Neural cell (in vitro differentiated cells): ENCODE data around the gene SLC4A8. TPM values are rescaled to one million over a fixed set of nuclear protein-coding genes. Genes with fewer than 3 reads are reported as not detected.

Experiments used
- H2AFZ ChIP-seq: fragments of 200-600, 300-800 bp; sonication (generic), shearing (Covaris generic); 2 replicates; pipeline ENCODE4 v1.6.0; 2014; ENCODE audit warnings: low read depth, mild to moderate bottlenecking, antibody characterized with exemption, low read length, moderate library complexity
- H3F3A ChIP-seq: fragments of 200-600 bp; shearing (Covaris generic); 2 replicates; pipeline ENCODE4 v1.6.1; 2016; ENCODE audit warnings: mild to moderate bottlenecking, moderate library complexity, mixed read lengths, antibody characterized with exemption, low read length; ENCODE audit not compliant: insufficient read depth, poor library complexity, severe bottlenecking
- H3K27ac ChIP-seq: fragments of 200-600, 300-800 bp; sonication (generic), shearing (Covaris generic); 2 replicates; pipeline ENCODE4 v1.5.1; 2014; ENCODE audit warnings: mild to moderate bottlenecking, low read length, moderate library complexity
- H3K27me3 ChIP-seq: fragments of 300-800, 200-600 bp; sonication (generic), shearing (Covaris generic); 2 replicates; pipeline ENCODE4 v1.6.0; 2014; ENCODE audit warnings: mild to moderate bottlenecking, low read depth, low read length, moderate library complexity; ENCODE audit not compliant: insufficient read depth
- H3K36me3 ChIP-seq: fragments of 300-800, 200-600 bp; sonication (generic), shearing (Covaris generic); 2 replicates; pipeline ENCODE4 v1.5.1; 2014; ENCODE audit warnings: mild to moderate bottlenecking, antibody characterized with exemption, low read length, moderate library complexity; ENCODE audit not compliant: insufficient read depth
- H3K4me2 ChIP-seq: fragments of 300-800, 200-600 bp; sonication (generic), shearing (Covaris generic); 2 replicates; pipeline ENCODE4 v1.6.0; 2014; ENCODE audit warnings: mild to moderate bottlenecking, low read length
- H3K4me3 ChIP-seq: fragments of 300-800, 200-600 bp; sonication (generic), shearing (Covaris generic); 2 replicates; pipeline ENCODE4 v1.5.1; 2014; ENCODE audit warnings: mild to moderate bottlenecking, low read length, moderate library complexity
- H3K79me2 ChIP-seq: fragments of 200-600 bp; shearing (Covaris generic); replicated peaks from 2 replicates; pipeline ENCODE4 v1.6.0; 2014; ENCODE audit warnings: mild to moderate bottlenecking, low read length, moderate library complexity; ENCODE audit not compliant: insufficient read depth
- H3K9ac ChIP-seq: fragments of 300-800, 200-600 bp; sonication (generic), shearing (Covaris generic); 2 replicates; pipeline ENCODE4 v1.6.1; 2016; ENCODE audit warnings: mild to moderate bottlenecking, low read length, mixed read lengths
- H3K9me2 ChIP-seq: fragments of 200-600 bp; shearing (Covaris generic); 2 replicates; pipeline ENCODE4 v1.6.1; 2016; ENCODE audit warnings: mild to moderate bottlenecking, low read length, mixed read lengths; ENCODE audit not compliant: insufficient read depth
- H3K9me3 ChIP-seq: fragments of 200-600, 300-800 bp; sonication (generic), shearing (Covaris generic); 2 replicates; pipeline ENCODE4 v1.6.1; 2016; ENCODE audit warnings: mild to moderate bottlenecking, mixed run types, low read length, moderate library complexity, mixed read lengths
- H4K20me1 ChIP-seq: fragments of 200-600 bp; shearing (Covaris generic); 2 replicates; pipeline ENCODE4 v1.6.1; 2016; ENCODE audit warnings: mild to moderate bottlenecking, mixed run types; ENCODE audit not compliant: insufficient read depth
- CTCF ChIP-seq: fragments of 450-650 bp; IDR thresholded peaks from 2 replicates; pipeline ENCODE4 v1.5.1; 2014; ENCODE audit warnings: antibody characterized with exemption, mild to moderate bottlenecking, moderate library complexity; ENCODE audit not compliant: poor library complexity, severe bottlenecking
- EP300 ChIP-seq: fragments of 450-650 bp; conservative IDR thresholded peaks from 2 replicates; pipeline ENCODE4 v1.6.1; 2014; ENCODE audit warnings: antibody characterized with exemption, mild to moderate bottlenecking, moderate library complexity; ENCODE audit not compliant: poor library complexity, severe bottlenecking
- EZH2 ChIP-seq: fragments of 200-600, 300-800 bp; shearing (Covaris generic), sonication (generic); IDR thresholded peaks from 2 replicates; pipeline ENCODE4 v1.6.1; 2014; ENCODE audit warnings: antibody characterized with exemption, low read length, borderline replicate concordance, mild to moderate bottlenecking; ENCODE audit not compliant: insufficient read depth, poor library complexity, severe bottlenecking
- MXI1 ChIP-seq: fragments of 450-650 bp; conservative IDR thresholded peaks from 2 replicates; pipeline ENCODE4 v1.6.1; 2014; ENCODE audit warnings: antibody characterized with exemption, mild to moderate bottlenecking; ENCODE audit not compliant: poor library complexity, severe bottlenecking
- POLR2AphosphoS5 ChIP-seq: IDR thresholded peaks from 2 replicates; pipeline ENCODE4 v1.6.1; 2012
- RAD21 ChIP-seq: fragments of 450-650 bp; conservative IDR thresholded peaks from 2 replicates; pipeline ENCODE4 v1.6.1; 2014; ENCODE audit warnings: antibody characterized with exemption, mild to moderate bottlenecking, moderate library complexity
- REST ChIP-seq: IDR thresholded peaks from 2 replicates; pipeline ENCODE4 v1.6.1; 2012; ENCODE audit warnings: borderline replicate concordance
- SMC3 ChIP-seq: fragments of 450-650 bp; conservative IDR thresholded peaks from 2 replicates; pipeline ENCODE4 v1.6.1; 2014; ENCODE audit warnings: antibody characterized with exemption, mild to moderate bottlenecking, moderate library complexity; ENCODE audit not compliant: poor library complexity
- TAF1 ChIP-seq: IDR thresholded peaks from 2 replicates; pipeline ENCODE4 v1.6.1; 2012; ENCODE audit warnings: low read depth
- polyA plus RNA-seq: library from polyadenylated mRNA; depleted of rRNA; stranded (reverse); fragments of >200 nt; gene quantifications from 2 replicates; pipeline ENCODE4 v1.2.3, GENCODE V29; 2014

Gene SLC4A8
- polyA plus RNA-seq, 1 donor from 2014 or later = 37.8 TPM

GRCh38 chr12:51529651-51529970, 105.0 kb downstream of the SLC4A8 start:
- no peaks in the 10 kb centered on the region for H3F3A ChIP-seq
- H3K27me3 ChIP-seq = no peaks in the 10 kb centered on the region
- no peak overlapping the region for H3K9ac ChIP-seq
- H3K36me3 ChIP-seq = no peaks in the 10 kb centered on the region
- H3K9me3 ChIP-seq = no peaks in the 10 kb centered on the region
- no peaks in the 10 kb centered on the region for H4K20me1 ChIP-seq
- no peak overlapping the region for H2AFZ ChIP-seq
- no peaks in the 10 kb centered on the region for H3K9me2 ChIP-seq
- H3K27ac ChIP-seq = no peak overlapping the region
- no peak overlapping the region for H3K4me3 ChIP-seq
- no peak overlapping the region for H3K4me2 ChIP-seq
- TF ChIP-seq POLR2AphosphoS5 (no peak), REST (no peak), TAF1 (no peak), MXI1 (no peak), EP300 (no peak), EZH2 (no peak)
- H3K79me2 ChIP-seq = no peaks in the 10 kb centered on the region

GRCh38 chr12:51530208-51530607, 105.6 kb downstream of the SLC4A8 start:
- H3K9me3 ChIP-seq = no peaks in the 10 kb centered on the region
- H3K4me2 ChIP-seq = no peak overlapping the region
- H3K9me2 ChIP-seq = no peaks in the 10 kb centered on the region
- no peak overlapping the region for H3K9ac ChIP-seq
- H4K20me1 ChIP-seq = no peaks in the 10 kb centered on the region
- H2AFZ ChIP-seq = no peak overlapping the region
- no peaks in the 10 kb centered on the region for H3K27me3 ChIP-seq
- H3F3A ChIP-seq = no peaks in the 10 kb centered on the region
- no peak overlapping the region for H3K27ac ChIP-seq
- no peaks in the 10 kb centered on the region for H3K79me2 ChIP-seq
- no peak overlapping the region for H3K4me3 ChIP-seq
- TF ChIP-seq TAF1 = no peak
- no peak for TF ChIP-seq EP300
- no peak for TF ChIP-seq POLR2AphosphoS5
- no peak for TF ChIP-seq SMC3
- H3K36me3 ChIP-seq = no peaks in the 10 kb centered on the region

- Histone ChIP-seq H3K4me3 (no peak overlapping the region), H4K20me1 (no peaks in the 10 kb centered on the region), H3K27ac (no peak overlapping the region), H3K9me2 (no peaks in the 10 kb centered on the region), H3K36me3 (no peaks in the 10 kb centered on the region), H3K27me3 (no peaks in the 10 kb centered on the region), H3K9ac (no peak overlapping the region), H3K4me2 (no peak overlapping the region), H3K9me3 (no peaks in the 10 kb centered on the region), H3F3A (no peaks in the 10 kb centered on the region), H2AFZ (no peak overlapping the region), H3K79me2 (no peaks in the 10 kb centered on the region)
- TF ChIP-seq EP300 = no peak
- no peak for TF ChIP-seq TAF1
- TF ChIP-seq CTCF = no peak
- TF ChIP-seq REST = no peak
- peak; percentile 18 for TF ChIP-seq MXI1
- no peak for TF ChIP-seq SMC3
- no peak for TF ChIP-seq RAD21
- no peak for TF ChIP-seq POLR2AphosphoS5
Measured at GRCh38 chr12:51531284-51531977, 106.8 kb downstream of the SLC4A8 start.
